Activated gamma-delta T cell (primary cell): ENCODE results near the gene OS9.

Experiments
- DNase-seq: peaks from one replicate; lab custom pipeline; 2025; lab: John Stamatoyannopoulos, UW

The OS9 gene

GRCh38 chr12:57735952-57736740 lies 42.2 kb downstream of the OS9 start:
- no peak for DNase-seq

- no peak for DNase-seq
Measured at GRCh38 chr12:57736741-57737466, 43.0 kb downstream of the OS9 start.

GRCh38 chr12:57737467-57738460 lies 43.8 kb downstream of the OS9 start:
- no peak for DNase-seq

- no peak for DNase-seq
Measured at GRCh38 chr12:57738661-57739237, 44.8 kb downstream of the OS9 start, which contains the start of gene AGAP2. AGAP2 (minus strand) TSS chr12:57738742; CDS start chr12:57738246, 496 bp downstream.

- DNase-seq = no peak
Measured at GRCh38 chr12:57739387-57739786, 45.5 kb downstream of the OS9 start.

GRCh38 chr12:57739914-57740538 lies 46.1 kb downstream of the OS9 start:
- DNase-seq = no peak

GRCh38 chr12:57740656-57741412 lies 46.9 kb downstream of the OS9 start:
- no peak for DNase-seq

GRCh38 chr12:57741413-57741789 lies 47.5 kb downstream of the OS9 start:
- no peak for DNase-seq

- DNase-seq = peak; percentile 47
Measured at GRCh38 chr12:57741844-57742738, 48.2 kb downstream of the OS9 start.

- no peak for DNase-seq
Measured at GRCh38 chr12:57743769-57744168, 49.8 kb downstream of the OS9 start.

GRCh38 chr12:57744194-57744776 lies 50.4 kb downstream of the OS9 start:
- no peak for DNase-seq

GRCh38 chr12:57744777-57745484 lies 51.0 kb downstream of the OS9 start, which contains the start of gene TSPAN31:
TSPAN31 (plus strand) TSS chr12:57745039; CDS start chr12:57745155, 116 bp downstream.
- DNase-seq = peak; percentile 47

GRCh38 chr12:57745485-57745881 lies 51.6 kb downstream of the OS9 start:
- no peak for DNase-seq

- DNase-seq = no peak
Measured at GRCh38 chr12:57746025-57746424, 52.1 kb downstream of the OS9 start.

- DNase-seq = no peak
Measured at GRCh38 chr12:57749061-57749460, 55.1 kb downstream of the OS9 start.

- no peak for DNase-seq
Measured at GRCh38 chr12:57750561-57751431, 56.9 kb downstream of the OS9 start.

GRCh38 chr12:57751432-57751787 lies 57.5 kb downstream of the OS9 start:
- DNase-seq = no peak
